Thyroid gland (tissue), 4 donors: ENCODE measurements around the gene CCDC152.

Experiments used
- CTCF ChIP-seq, 6 experiments: fragments of 200-600 bp in 3 of 6; fragments of 450-650 bp in 3 of 6; sonication (generic) in 3 of 6; IDR thresholded peaks; one replicate each; pipeline ENCODE4 v1.5.1; 2016 to 2019; ENCODE audit warnings: antibody characterized with exemption in 6 of 6, mild to moderate bottlenecking in 2 of 6, inconsistent platforms in 1 of 6, moderate library complexity in 1 of 6
- POLR2A ChIP-seq, 2 donors: fragments of 450-650 bp; IDR thresholded peaks; one replicate each; pipeline ENCODE4 v1.6.1; 2017; ENCODE audit warnings: antibody characterized with exemption in 2 of 2, mild to moderate bottlenecking in 2 of 2, moderate library complexity in 1 of 2

- TF ChIP-seq CTCF (IDR thresholded peaks at IDR 0.05) = no peak
- TF ChIP-seq POLR2A (IDR thresholded peaks at IDR 0.05) = no peak
Observed at GRCh38 chr5:42721484-42721883, 35.1 kb upstream of the CCDC152 start.
